SH-SY5Y (cell line): ENCODE measurements around the gene LTA4H.

Experiments
- GATA2 ChIP-seq: IDR thresholded peaks from 2 replicates; pipeline ENCODE4 v1.6.1; 2011; ENCODE audit warnings: mild to moderate bottlenecking, low read depth, low read length
- GATA3 ChIP-seq: IDR thresholded peaks from 2 replicates; pipeline ENCODE4 v1.6.1; 2011; ENCODE audit warnings: low read depth, mild to moderate bottlenecking, low read length, moderate library complexity

GRCh38 chr12:95962222-95962621 is 73.2 kb downstream of the LTA4H start:
- TF ChIP-seq GATA3 (no peak), GATA2 (no peak)
